ENCODE data around the gene MAX.
"Not testable (repeated sequence)": the region's sequence is repeated elsewhere in the genome, so short reads cannot be mapped to it uniquely, and the experiment has no call there.

Gene MAX

GRCh38 chr14:65038966-65039365 lies 63.4 kb downstream of the MAX start:
- no peak for DNase-seq (ENCODE audit: low read depth)

GRCh38 chr14:65035049-65035448 lies 67.3 kb downstream of the MAX start:
- no peak for DNase-seq (ENCODE audit: low read depth)

GRCh38 chr14:65034021-65034420 lies 68.3 kb downstream of the MAX start:
- no peak for DNase-seq (ENCODE audit: low read depth)

- DNase-seq (ENCODE audit: low read depth) = no peak
Observed at GRCh38 chr14:65033181-65033580, 69.1 kb downstream of the MAX start.

- DNase-seq (ENCODE audit: low read depth) = no peak
Observed at GRCh38 chr14:65032319-65032718, 70.0 kb downstream of the MAX start.

GRCh38 chr14:65031321-65031720 lies 71.0 kb downstream of the MAX start:
- not testable (repeated sequence) for DNase-seq (ENCODE audit: low read depth)

GRCh38 chr14:65028937-65029336 lies 73.4 kb downstream of the MAX start:
- no peak for DNase-seq (ENCODE audit: low read depth)

GRCh38 chr14:65027127-65027799 lies 75.1 kb downstream of the MAX start:
- DNase-seq (ENCODE audit: low read depth) = no peak

GRCh38 chr14:65026526-65026925 lies 75.8 kb downstream of the MAX start:
- no peak for DNase-seq (ENCODE audit: low read depth)

- no peak for DNase-seq (ENCODE audit: low read depth)
Observed at GRCh38 chr14:65025818-65026217, 76.5 kb downstream of the MAX start.

All from activated gamma-delta T cell treated with anti-CD3 and anti-CD28 coated beads, Interleukin-2, amount 50 U/mL, for 16 hours (primary cell).